OCI-LY1 (cell line): ENCODE results near the gene ABRAXAS1.

Experiments used
- CTCF ChIP-seq: fragments of 200-600 bp; sonication (generic), shearing (Covaris generic); IDR thresholded peaks from 2 replicates; pipeline ENCODE4 v1.5.1; 2017; ENCODE audit warnings: mild to moderate bottlenecking, antibody characterized with exemption, low read length, moderate library complexity, mixed read lengths
- EZH2 ChIP-seq: fragments of 200-600 bp; sonication (generic), shearing (Covaris generic); IDR thresholded peaks from 2 replicates; pipeline ENCODE4 v1.8.0; 2017; ENCODE audit warnings: borderline replicate concordance, mixed run types, mild to moderate bottlenecking, antibody characterized with exemption, low read length, moderate library complexity, mixed read lengths

GRCh38 chr4:83484500-83485461 is at the start of gene ABRAXAS1:
- TF ChIP-seq CTCF = no peak
- no peak for TF ChIP-seq EZH2
